Esophagus squamous epithelium (tissue), 4 donors: ENCODE results near the gene DNAJB1.

Experiments used
- POLR2A ChIP-seq, 4 donors: fragments of 450-650 bp; IDR thresholded peaks; one replicate each; pipeline ENCODE4 v1.6.1; 2017; ENCODE audit warnings: antibody characterized with exemption in 4 of 4, mild to moderate bottlenecking in 4 of 4, moderate library complexity in 3 of 4
- TF ChIP-seq, protein P1 (sequence below), 6 experiments: fragments of 450-650 bp in 4 of 6; fragments of 200-600 bp in 2 of 6; sonication (generic) in 2 of 6; IDR thresholded peaks; one replicate each; pipeline ENCODE4 v1.5.1; 2016 to 2019; ENCODE audit warnings: antibody characterized with exemption in 6 of 6, mild to moderate bottlenecking in 4 of 6, moderate library complexity in 4 of 6

DNA sequence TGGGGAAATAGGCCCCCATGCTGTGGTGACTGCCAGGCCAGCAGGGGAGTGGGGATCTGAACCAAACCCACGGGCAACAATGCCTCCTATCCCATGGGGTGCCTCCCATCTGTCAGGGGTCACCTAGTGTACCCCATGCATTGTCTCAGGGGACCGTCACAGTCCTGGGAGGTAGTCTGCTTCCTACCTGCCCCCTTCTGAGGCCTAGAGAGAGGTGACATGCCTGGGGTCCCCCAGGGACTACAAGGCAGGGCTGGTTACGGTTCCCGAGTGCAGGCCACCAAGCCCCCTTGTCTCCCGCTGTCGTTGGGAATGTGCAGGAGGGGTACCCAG, 42.5 kb upstream of the DNAJB1 start:
- TF ChIP-seq, protein P1, sequence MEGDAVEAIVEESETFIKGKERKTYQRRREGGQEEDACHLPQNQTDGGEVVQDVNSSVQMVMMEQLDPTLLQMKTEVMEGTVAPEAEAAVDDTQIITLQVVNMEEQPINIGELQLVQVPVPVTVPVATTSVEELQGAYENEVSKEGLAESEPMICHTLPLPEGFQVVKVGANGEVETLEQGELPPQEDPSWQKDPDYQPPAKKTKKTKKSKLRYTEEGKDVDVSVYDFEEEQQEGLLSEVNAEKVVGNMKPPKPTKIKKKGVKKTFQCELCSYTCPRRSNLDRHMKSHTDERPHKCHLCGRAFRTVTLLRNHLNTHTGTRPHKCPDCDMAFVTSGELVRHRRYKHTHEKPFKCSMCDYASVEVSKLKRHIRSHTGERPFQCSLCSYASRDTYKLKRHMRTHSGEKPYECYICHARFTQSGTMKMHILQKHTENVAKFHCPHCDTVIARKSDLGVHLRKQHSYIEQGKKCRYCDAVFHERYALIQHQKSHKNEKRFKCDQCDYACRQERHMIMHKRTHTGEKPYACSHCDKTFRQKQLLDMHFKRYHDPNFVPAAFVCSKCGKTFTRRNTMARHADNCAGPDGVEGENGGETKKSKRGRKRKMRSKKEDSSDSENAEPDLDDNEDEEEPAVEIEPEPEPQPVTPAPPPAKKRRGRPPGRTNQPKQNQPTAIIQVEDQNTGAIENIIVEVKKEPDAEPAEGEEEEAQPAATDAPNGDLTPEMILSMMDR (IDR thresholded peaks at IDR 0.05), result no peak
- TF ChIP-seq POLR2A (IDR thresholded peaks at IDR 0.05), result no peak
